ENCODE data around the gene ELF5. TPM values are rescaled to one million over a fixed set of nuclear protein-coding genes. Genes with fewer than 3 reads are reported as not detected.

The ELF5 gene
- total and polyA plus RNA-seq, 2 donors (not counting 1 experiment from before 2014, with no cell fraction given) = not detected

DNA sequence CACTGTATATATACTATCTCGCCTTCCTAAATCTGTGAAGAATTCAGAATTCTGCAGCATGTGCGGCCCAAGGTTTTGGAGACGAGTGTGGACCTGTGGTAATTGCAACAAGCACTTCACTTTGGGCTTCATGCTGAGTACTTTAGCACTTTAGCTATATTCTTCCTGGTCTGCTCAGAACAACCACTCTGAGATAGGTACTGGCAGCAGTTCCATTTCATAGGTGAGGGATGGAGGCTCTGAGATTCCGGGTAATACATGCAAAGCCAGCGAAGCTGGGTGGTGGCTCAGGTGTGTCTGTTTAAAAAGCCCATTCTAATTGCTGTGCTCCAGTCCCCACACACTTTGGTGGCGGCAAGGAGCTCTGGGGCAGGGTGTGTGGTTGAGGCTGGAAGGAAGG lies 6.4 kb downstream of the ELF5 start:
- H3K4me3 ChIP-seq (replicated peaks in 1 of 4; ENCODE audit: control extremely low read depth in 1 of 4, insufficient read depth in 1 of 4, low read depth in 3 of 4, low read length in 4 of 4) = no peak overlapping the region
- peaks cover 4% of the 10 kb centered on the region for H3K4me1 ChIP-seq (ENCODE audit: control insufficient read depth, extremely low read depth, insufficient read depth, low read length)
- H2AFZ ChIP-seq (ENCODE audit: low read length) = no peak overlapping the region
- H3K4me2 ChIP-seq (ENCODE audit: extremely low read depth, insufficient read depth, low read length) = no peak overlapping the region
- TF ChIP-seq CTCF (conservative IDR thresholded peaks at IDR 0.05 in 1 of 2, IDR thresholded peaks at IDR 0.05 in 1 of 2; ENCODE audit: low read depth in 1 of 2, low read length in 2 of 2) (no peak), EZH2 (IDR thresholded peaks at IDR 0.05; ENCODE audit: low read length, missing control alignments) (no peak)
- no peak overlapping the region for H3K9ac ChIP-seq (ENCODE audit: insufficient read depth, low read length)
- no peaks in the 10 kb centered on the region for H4K20me1 ChIP-seq (ENCODE audit: control insufficient read depth, extremely low read depth, insufficient read depth, low read length)
- H3K27ac ChIP-seq (ENCODE audit: insufficient read depth, low read length) = no peak overlapping the region
- H3K9me3 ChIP-seq (ENCODE audit: control insufficient read depth, insufficient read depth, low read depth, low read length) = no peaks in the 10 kb centered on the region
- no peaks in the 10 kb centered on the region for H3K36me3 ChIP-seq (ENCODE audit: control insufficient read depth, insufficient read depth, low read length)
- no peaks in the 10 kb centered on the region for H3K27me3 ChIP-seq (ENCODE audit: control insufficient read depth, insufficient read depth, low read length)
- no peaks in the 10 kb centered on the region for H3K79me2 ChIP-seq (ENCODE audit: control insufficient read depth, insufficient read depth, low read length)
- DNase-seq (ENCODE audit: low read depth in 2 of 2) = no peak

GRCh38 chr11:34505874-34506273 lies 7.7 kb downstream of the ELF5 start:
- Histone ChIP-seq H3K79me2 (ENCODE audit: control insufficient read depth, insufficient read depth, low read length) (no peaks in the 10 kb centered on the region), H3K27me3 (ENCODE audit: control insufficient read depth, insufficient read depth, low read length) (no peaks in the 10 kb centered on the region), H3K4me1 (ENCODE audit: control insufficient read depth, extremely low read depth, insufficient read depth, low read length) (peaks cover 11% of the 10 kb centered on the region), H3K9me3 (ENCODE audit: control insufficient read depth, insufficient read depth, low read depth, low read length) (no peaks in the 10 kb centered on the region), H3K9ac (ENCODE audit: insufficient read depth, low read length) (no peak overlapping the region), H3K4me3 (replicated peaks in 1 of 4; ENCODE audit: control extremely low read depth in 1 of 4, insufficient read depth in 1 of 4, low read depth in 3 of 4, low read length in 4 of 4) (no peak overlapping the region), H3K27ac (ENCODE audit: insufficient read depth, low read length) (no peak overlapping the region), H4K20me1 (ENCODE audit: control insufficient read depth, extremely low read depth, insufficient read depth, low read length) (no peaks in the 10 kb centered on the region), H2AFZ (ENCODE audit: low read length) (no peak overlapping the region), H3K36me3 (ENCODE audit: control insufficient read depth, insufficient read depth, low read length) (no peaks in the 10 kb centered on the region), H3K4me2 (ENCODE audit: extremely low read depth, insufficient read depth, low read length) (no peak overlapping the region)
- DNase-seq (ENCODE audit: low read depth in 2 of 2) = no peak
- TF ChIP-seq EZH2 (IDR thresholded peaks at IDR 0.05; ENCODE audit: low read length, missing control alignments) (no peak), CTCF (conservative IDR thresholded peaks at IDR 0.05 in 1 of 2, IDR thresholded peaks at IDR 0.05 in 1 of 2; ENCODE audit: low read depth in 1 of 2, low read length in 2 of 2) (no peak)

DNA sequence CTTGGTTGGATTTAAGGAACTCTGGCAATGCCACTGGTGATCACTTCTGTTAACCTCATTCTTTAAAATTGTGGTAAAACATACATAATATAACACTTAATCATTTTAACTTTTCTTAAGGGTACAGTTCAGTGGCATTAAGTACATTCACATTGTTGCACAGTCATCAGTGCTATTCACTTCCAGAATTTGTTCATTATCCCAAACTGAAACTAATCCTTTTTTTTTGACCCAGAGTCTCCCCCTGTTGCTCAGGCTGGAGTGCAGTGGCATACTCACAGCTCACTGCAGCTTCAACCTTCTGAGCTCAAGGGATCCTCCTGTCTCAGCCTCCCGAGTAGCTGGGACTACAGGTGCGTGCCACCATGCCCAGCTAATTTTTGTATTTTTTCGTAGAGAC lies 10.6 kb downstream of the ELF5 start:
- TF ChIP-seq CTCF (conservative IDR thresholded peaks at IDR 0.05 in 1 of 2, IDR thresholded peaks at IDR 0.05 in 1 of 2; ENCODE audit: low read depth in 1 of 2, low read length in 2 of 2) (peak; percentile 7 to 30), EZH2 (IDR thresholded peaks at IDR 0.05; ENCODE audit: low read length, missing control alignments) (no peak)
- no peaks in the 10 kb centered on the region for H3K79me2 ChIP-seq (ENCODE audit: control insufficient read depth, insufficient read depth, low read length)
- H3K36me3 ChIP-seq (ENCODE audit: control insufficient read depth, insufficient read depth, low read length) = no peaks in the 10 kb centered on the region
- DNase-seq (ENCODE audit: low read depth in 2 of 2) = peak in 1 of 2 donors; percentile 27
- peaks cover 11% of the 10 kb centered on the region for H3K4me1 ChIP-seq (ENCODE audit: control insufficient read depth, extremely low read depth, insufficient read depth, low read length)
- H3K27ac ChIP-seq (ENCODE audit: insufficient read depth, low read length) = no peak overlapping the region
- no peak overlapping the region for H3K4me2 ChIP-seq (ENCODE audit: extremely low read depth, insufficient read depth, low read length)
- H3K9me3 ChIP-seq (ENCODE audit: control insufficient read depth, insufficient read depth, low read depth, low read length) = no peaks in the 10 kb centered on the region
- no peak overlapping the region for H2AFZ ChIP-seq (ENCODE audit: low read length)
- no peak overlapping the region for H3K9ac ChIP-seq (ENCODE audit: insufficient read depth, low read length)
- no peaks in the 10 kb centered on the region for H4K20me1 ChIP-seq (ENCODE audit: control insufficient read depth, extremely low read depth, insufficient read depth, low read length)
- H3K4me3 ChIP-seq (replicated peaks in 1 of 4; ENCODE audit: control extremely low read depth in 1 of 4, insufficient read depth in 1 of 4, low read depth in 3 of 4, low read length in 4 of 4) = no peak overlapping the region
- no peaks in the 10 kb centered on the region for H3K27me3 ChIP-seq (ENCODE audit: control insufficient read depth, insufficient read depth, low read length)
